Islet of Langerhans (tissue), 1 donor: ENCODE measurements around the gene ANAPC15.

Experiments
- FAIRE-seq: peaks from one replicate; lab custom pipeline; 2011; peaks lifted over from hg19 to GRCh38; lab: Jason Lieb, UNC

The ANAPC15 gene

GRCh38 chr11:72084965-72085364, 27.5 kb downstream of the ANAPC15 start:
- FAIRE-seq, result no peak

GRCh38 chr11:72084076-72084475, 28.4 kb downstream of the ANAPC15 start:
- no peak for FAIRE-seq

GRCh38 chr11:72083414-72083813, 29.1 kb downstream of the ANAPC15 start:
- FAIRE-seq, result no peak

- FAIRE-seq, result no peak
Observed at GRCh38 chr11:72081821-72082453, 30.6 kb downstream of the ANAPC15 start.

GRCh38 chr11:72081184-72081644, 31.3 kb downstream of the ANAPC15 start:
- FAIRE-seq, result no peak

DNA sequence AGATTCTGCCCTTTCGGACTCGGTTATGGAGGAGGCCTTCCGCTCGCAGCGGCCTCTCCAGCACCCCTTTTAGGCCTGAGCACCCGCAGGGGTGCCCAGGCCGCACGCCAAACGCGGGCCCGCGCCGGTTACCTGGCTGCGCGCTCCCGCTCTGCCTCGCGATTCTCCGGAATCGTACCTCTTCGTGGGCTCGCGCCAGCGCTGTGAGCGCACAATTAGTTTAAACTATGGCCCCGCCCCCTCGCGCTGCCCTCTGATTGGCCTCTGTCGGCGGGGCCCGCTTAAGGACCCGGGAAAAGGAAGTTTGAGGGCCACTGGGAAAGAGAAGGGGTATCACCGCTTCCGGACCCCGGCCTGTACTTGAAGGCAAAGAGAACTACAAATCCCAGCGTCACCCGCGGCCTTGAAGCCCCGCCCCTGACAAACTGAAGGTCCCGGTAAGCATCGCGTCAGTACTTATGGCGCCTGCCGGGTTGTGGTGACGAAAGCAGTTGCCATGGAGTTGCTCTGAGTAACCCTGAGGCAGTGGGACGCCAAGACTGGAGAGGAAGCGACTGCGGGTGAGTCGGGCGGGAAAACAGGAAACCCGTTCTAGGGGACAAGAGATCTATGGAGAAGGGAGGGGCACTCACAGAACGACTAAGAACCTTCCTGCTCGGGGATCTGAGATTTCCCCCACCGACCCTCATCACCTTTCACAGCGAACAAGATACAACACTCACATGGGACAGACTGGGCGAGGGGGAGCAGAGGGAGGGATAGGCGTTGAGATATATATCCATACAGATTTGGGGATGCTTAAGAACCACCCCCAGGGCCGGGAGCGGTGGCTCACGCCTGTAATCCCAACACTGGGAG, 31.9 kb downstream of the ANAPC15 start, which contains the start of the genes LRRC51 and NUMA1:
TSS of gene LRRC51 (plus strand) at position 525 of the 858 bp plus-strand sequence. CDS start 8,234 bp downstream, outside the sequence.
TSS of gene NUMA1 (minus strand) at position 217 of the 858 bp plus-strand sequence. CDS start 44,599 bp downstream, outside the sequence.
- peak; percentile 82 for FAIRE-seq

DNA sequence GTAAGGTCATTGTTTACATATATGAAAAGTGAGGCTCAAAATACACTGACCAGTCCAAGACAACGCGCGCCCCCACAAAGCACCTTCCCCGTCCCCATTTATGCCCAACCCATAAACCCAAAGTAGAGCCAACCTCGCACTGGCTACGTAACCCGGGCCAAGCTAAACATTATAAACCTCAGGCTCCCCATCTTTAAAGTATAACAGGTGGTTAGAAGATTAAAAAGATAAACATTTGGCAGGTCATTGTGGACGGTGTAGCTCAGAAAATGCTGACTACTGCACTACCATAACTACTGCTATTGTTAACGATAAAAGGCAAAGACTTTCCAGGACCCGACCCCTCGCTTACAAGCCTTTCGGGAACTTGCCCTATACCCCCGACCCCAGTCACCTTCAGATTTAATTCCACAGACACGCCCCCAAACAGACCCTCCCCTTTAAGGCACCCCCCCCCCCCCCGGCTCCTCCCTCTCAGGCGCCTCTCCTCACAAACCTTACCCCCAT, 32.6 kb downstream of the ANAPC15 start:
- FAIRE-seq, result no peak

DNA sequence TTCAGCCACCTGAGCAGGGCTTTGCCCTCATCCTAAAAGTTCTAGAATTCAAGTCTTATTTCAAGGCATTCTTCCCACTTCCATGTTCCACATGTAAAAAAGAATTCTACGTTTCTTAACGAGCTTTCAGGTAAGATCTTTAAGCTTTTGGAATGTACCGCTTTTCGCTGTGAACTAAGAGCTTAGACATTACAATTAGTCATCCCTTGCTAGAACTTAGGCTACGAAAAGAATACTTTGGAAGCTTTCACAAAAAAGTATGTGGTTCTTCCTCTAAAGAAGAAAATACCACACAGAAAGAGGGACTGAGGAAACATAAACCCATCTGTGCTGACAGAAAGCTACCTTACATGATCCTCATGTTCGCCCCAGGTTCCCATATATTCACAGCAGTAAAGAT, 34.0 kb downstream of the ANAPC15 start:
- no peak for FAIRE-seq

DNA sequence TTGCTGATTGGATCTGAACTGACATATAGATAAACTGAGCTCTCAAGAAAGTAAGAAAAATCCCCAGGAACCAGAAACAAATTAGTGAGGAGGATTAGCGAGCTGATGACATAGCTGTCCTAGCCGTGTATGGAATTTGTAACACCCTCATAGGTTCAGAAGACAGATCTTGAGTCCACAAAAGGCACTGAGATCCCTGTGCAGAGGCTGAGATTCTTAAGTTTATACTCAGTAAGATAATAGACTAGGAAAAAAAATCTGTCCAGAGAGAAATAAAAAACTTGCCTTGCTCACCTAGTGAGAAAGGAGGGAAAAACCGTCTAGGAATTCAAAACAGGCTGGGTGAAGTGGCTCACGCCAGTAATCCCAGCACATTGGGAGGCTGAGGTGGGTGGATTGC, 36.7 kb downstream of the ANAPC15 start:
- FAIRE-seq, result no peak

GRCh38 chr11:72075109-72075508, 37.4 kb downstream of the ANAPC15 start:
- no peak for FAIRE-seq

DNA sequence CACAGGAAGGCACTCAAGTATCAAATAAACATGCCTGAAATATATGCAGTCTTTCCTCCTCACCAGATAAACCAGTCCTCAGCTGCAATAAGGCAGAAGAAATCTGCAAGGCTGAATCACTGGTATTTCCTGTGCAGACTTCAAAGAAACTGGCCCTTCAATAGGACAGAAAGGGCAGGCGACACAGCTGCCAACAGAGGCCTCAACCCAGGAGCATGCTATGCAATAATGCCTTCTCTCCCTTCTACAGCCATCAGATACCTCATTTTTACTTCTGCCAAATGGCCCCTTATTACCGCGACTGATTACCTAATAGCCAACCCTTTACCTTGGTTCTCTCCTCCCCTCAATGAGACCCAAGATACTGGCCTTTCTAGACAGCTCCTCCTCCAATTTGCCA, 40.1 kb downstream of the ANAPC15 start:
- no peak for FAIRE-seq

DNA sequence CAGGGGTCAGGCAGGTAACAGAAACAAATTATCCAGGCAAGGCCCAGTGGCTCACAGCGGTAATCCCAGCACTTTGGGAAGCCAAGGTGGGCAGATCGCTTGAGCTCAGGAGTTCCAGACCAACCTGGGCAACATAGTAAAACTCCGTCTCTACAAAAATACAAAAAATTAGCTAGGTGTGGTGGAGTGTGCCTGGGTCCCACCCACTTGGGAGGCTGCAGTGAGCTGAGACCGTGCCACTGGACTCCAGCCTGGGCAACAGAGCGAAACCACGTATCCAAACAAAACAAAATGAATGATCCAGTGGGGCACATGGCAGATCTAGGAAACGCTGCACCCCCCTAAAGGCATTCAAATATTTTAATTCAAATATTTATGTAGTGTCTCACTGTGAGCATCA, 42.0 kb downstream of the ANAPC15 start:
- FAIRE-seq, result no peak

GRCh38 chr11:72069787-72070251, 42.7 kb downstream of the ANAPC15 start:
- FAIRE-seq, result no peak

GRCh38 chr11:72069200-72069599, 43.3 kb downstream of the ANAPC15 start:
- FAIRE-seq, result no peak

DNA sequence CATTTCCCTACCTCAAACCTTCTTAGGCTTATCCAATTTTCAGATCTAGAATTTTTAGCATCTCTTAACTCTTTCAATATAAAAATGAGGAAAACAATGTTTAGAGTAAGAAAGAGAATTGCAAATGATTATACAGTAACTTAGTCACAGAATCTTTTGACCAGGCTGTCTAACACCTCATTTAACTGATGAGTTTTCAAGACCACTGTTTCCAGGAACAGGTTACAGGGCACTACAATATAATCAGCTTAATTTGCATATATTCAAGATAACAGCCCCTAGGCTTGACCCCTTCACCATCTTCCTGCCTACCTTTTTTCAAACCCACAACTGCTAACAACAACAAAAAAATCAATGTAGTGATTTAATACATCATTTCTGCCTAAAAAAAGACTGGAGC, 44.8 kb downstream of the ANAPC15 start:
- no peak for FAIRE-seq

DNA sequence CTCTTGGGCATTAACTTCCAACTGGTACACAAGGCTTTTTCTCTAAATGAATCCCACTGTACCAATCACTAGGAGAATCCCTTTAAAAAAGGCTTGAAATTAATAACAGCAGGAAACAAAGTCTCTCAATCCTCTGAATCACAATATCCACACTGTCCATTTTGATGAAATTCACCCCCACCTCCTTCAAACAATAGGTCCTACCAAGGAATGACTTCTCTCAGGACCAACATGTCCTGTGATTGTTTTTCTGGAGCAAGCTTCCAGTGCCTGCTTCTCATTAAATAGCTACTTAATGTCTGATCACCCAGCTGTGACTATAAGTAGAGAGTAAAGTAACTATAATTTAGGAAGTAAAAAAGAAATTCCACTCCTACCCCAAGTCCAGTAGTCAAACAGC, 45.2 kb downstream of the ANAPC15 start:
- FAIRE-seq, result no peak

GRCh38 chr11:72066855-72067254, 45.6 kb downstream of the ANAPC15 start:
- no peak for FAIRE-seq

DNA sequence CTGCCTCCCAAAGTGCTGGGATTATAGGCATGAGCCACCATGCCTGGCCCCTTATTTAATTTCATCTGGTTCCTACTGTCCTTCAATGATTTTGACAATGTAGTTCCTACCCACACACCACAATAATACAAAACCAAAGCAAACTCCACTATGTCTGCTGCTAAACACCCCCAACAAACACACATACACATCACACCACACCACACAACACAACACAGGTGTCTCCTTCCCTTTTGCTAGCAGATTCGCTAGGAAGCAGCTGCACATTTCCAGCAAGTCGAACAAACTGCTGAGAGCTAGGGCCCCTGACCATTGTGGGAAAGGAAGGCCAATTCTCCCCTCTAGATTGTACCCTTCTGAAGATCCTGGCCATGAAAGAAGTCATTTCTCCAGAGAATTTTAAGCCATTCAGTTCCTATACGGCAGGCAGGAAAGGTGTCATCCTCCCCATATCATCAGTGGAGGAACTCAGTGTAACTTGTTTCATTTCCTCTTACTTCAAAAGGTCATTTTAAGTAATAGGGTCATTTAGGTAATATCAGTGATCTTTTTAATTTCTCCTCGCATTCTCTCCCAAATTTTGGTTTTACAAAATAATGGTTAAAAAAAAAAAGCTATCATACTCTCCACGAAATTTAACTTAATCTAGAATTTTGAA, 50.6 kb downstream of the ANAPC15 start:
- no peak for FAIRE-seq
